ENCODE data around the gene LRRC3B. TPM values are rescaled to one million over a fixed set of nuclear protein-coding genes. Genes with fewer than 3 reads are reported as not detected.

LRRC3B gene
- total RNA-seq, 5 donors from 2014 or later (not counting 1 experiment from before 2014, with no cell fraction given) = not detected

- Mint-ChIP-seq H3K27ac (no peak overlapping the region), H3K4me1 (no peaks in the 10 kb centered on the region), H3K9me3 (no peaks in the 10 kb centered on the region), H3K27me3 (peaks cover 31 to 42% of the 10 kb centered on the region in 2 donors), H3K4me3 (no peak overlapping the region), H3K36me3 (no peaks in the 10 kb centered on the region)
- no peaks in the 10 kb centered on the region for H3K9me3 ChIP-seq
- POLR2A ChIA-PET = no interaction called here
- H3K27me3 ChIP-seq (replicated peaks in 1 of 2; ENCODE audit: control insufficient read depth in 2 of 2, extremely low read depth in 1 of 2, insufficient read depth in 2 of 2, low read length in 1 of 2) = peaks cover 16 to 34% of the 10 kb centered on the region in 2 experiments
- H3K4me1 ChIP-seq (ENCODE audit: control insufficient read depth in 1 of 2, extremely low read depth in 1 of 2, insufficient read depth in 2 of 2, low read length in 2 of 2) = no peaks in the 10 kb centered on the region
- no peaks in the 10 kb centered on the region for H3K36me3 ChIP-seq (ENCODE audit: control insufficient read depth in 2 of 2, extremely low read depth in 1 of 2, insufficient read depth in 1 of 2, low read length in 1 of 2)
- no peak overlapping the region for H3K27ac ChIP-seq (ENCODE audit: low read length)
- no peak for ATAC-seq (replicated peaks in 1 of 4)
- DNase-seq = no peak
- CTCF ChIA-PET = no interaction called here
- H3K4me3 ChIP-seq (ENCODE audit: control insufficient read depth in 1 of 2, extremely low read depth in 1 of 2, low read length in 1 of 2) = no peak overlapping the region
Measured at GRCh38 chr3:26621176-26621575, 1.4 kb upstream of the LRRC3B start.

GRCh38 chr3:26621906-26622620, 509 bp upstream of the LRRC3B start:
- Histone ChIP-seq H3K4me3 (ENCODE audit: control insufficient read depth in 1 of 2, extremely low read depth in 1 of 2, low read length in 1 of 2) (no peak overlapping the region), H3K36me3 (ENCODE audit: control insufficient read depth in 2 of 2, extremely low read depth in 1 of 2, insufficient read depth in 1 of 2, low read length in 1 of 2) (no peaks in the 10 kb centered on the region), H3K27ac (ENCODE audit: low read length) (no peak overlapping the region), H3K27me3 (replicated peaks in 1 of 2; ENCODE audit: control insufficient read depth in 2 of 2, extremely low read depth in 1 of 2, insufficient read depth in 2 of 2, low read length in 1 of 2) (peaks cover 16 to 34% of the 10 kb centered on the region in 2 experiments), H3K9me3 (no peaks in the 10 kb centered on the region), H3K4me1 (ENCODE audit: control insufficient read depth in 1 of 2, extremely low read depth in 1 of 2, insufficient read depth in 2 of 2, low read length in 2 of 2) (no peaks in the 10 kb centered on the region)
- Mint-ChIP-seq H3K36me3 (no peaks in the 10 kb centered on the region), H3K4me1 (no peaks in the 10 kb centered on the region), H3K27ac (no peak overlapping the region), H3K9me3 (no peaks in the 10 kb centered on the region), H3K27me3 (peaks cover 32 to 42% of the 10 kb centered on the region in 2 donors), H3K4me3 (no peak overlapping the region)
- ChIA-PET CTCF (no interaction called here), POLR2A (no interaction called here)
- no peak for ATAC-seq (replicated peaks in 1 of 4)
- 7% methylated on average over 7 of the region's 25 CpGs for WGBS (ENCODE audit: insufficient coverage)
- no peak for DNase-seq

GRCh38 chr3:26623419-26624208, 1.0 kb downstream of the LRRC3B start:
- Mint-ChIP-seq H3K27ac (no peak overlapping the region), H3K27me3 (peaks cover 37 to 42% of the 10 kb centered on the region in 2 donors), H3K4me1 (no peaks in the 10 kb centered on the region), H3K4me3 (no peak overlapping the region), H3K9me3 (no peaks in the 10 kb centered on the region), H3K36me3 (no peaks in the 10 kb centered on the region)
- ChIA-PET CTCF (no interaction called here), POLR2A (no interaction called here)
- 4% methylated on average over 21 of the region's 33 CpGs for WGBS (ENCODE audit: insufficient coverage)
- H3K27ac ChIP-seq (ENCODE audit: low read length) = no peak overlapping the region
- no peak for ATAC-seq (replicated peaks in 1 of 4)
- H3K27me3 ChIP-seq (replicated peaks in 1 of 2; ENCODE audit: control insufficient read depth in 2 of 2, extremely low read depth in 1 of 2, insufficient read depth in 2 of 2, low read length in 1 of 2) = peaks cover 16 to 34% of the 10 kb centered on the region in 2 experiments
- H3K4me3 ChIP-seq (ENCODE audit: control insufficient read depth in 1 of 2, extremely low read depth in 1 of 2, low read length in 1 of 2) = no peak overlapping the region
- no peak for DNase-seq
- H3K36me3 ChIP-seq (ENCODE audit: control insufficient read depth in 2 of 2, extremely low read depth in 1 of 2, insufficient read depth in 1 of 2, low read length in 1 of 2) = no peaks in the 10 kb centered on the region
- H3K4me1 ChIP-seq (ENCODE audit: control insufficient read depth in 1 of 2, extremely low read depth in 1 of 2, insufficient read depth in 2 of 2, low read length in 2 of 2) = no peaks in the 10 kb centered on the region
- H3K9me3 ChIP-seq = no peaks in the 10 kb centered on the region

DNA sequence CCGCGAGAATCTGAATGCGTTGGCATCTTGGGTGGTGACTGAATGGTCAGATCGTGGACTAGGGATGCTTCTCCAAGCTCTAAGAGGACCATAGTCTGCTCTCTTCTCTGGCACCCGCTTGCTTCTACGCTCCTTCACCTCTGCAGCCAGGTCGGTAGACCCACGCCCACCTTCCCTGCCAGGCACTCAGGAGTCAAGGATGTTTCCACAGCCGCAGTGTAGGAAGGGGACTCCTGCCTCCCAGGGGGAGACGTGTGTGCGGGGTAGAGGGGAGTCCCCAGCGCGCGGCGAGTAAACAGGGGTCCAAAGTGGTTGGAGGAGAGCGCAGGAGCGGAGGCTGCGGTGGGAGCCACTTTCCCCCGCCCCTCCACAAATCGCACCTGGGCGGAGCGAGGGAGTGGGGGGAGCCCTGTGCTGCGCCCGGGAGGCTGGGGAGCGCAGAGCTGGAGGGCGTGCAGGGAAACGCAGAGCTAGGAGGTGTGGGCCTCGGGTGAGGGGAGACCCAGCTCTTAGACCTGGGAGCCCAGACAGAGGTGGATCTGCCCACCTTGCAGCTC, 1.7 kb downstream of the LRRC3B start:
- H3K9me3 Mint-ChIP-seq = no peaks in the 10 kb centered on the region
- ATAC-seq (replicated peaks in 1 of 4) = no peak
- POLR2A ChIA-PET = no interaction called here
- no peak overlapping the region for H3K27ac Mint-ChIP-seq
- Histone ChIP-seq H3K4me1 (ENCODE audit: control insufficient read depth in 1 of 2, extremely low read depth in 1 of 2, insufficient read depth in 2 of 2, low read length in 2 of 2) (no peaks in the 10 kb centered on the region), H3K27me3 (replicated peaks in 1 of 2; ENCODE audit: control insufficient read depth in 2 of 2, extremely low read depth in 1 of 2, insufficient read depth in 2 of 2, low read length in 1 of 2) (peaks cover 16 to 34% of the 10 kb centered on the region in 2 experiments), H3K4me3 (ENCODE audit: control insufficient read depth in 1 of 2, extremely low read depth in 1 of 2, low read length in 1 of 2) (no peak overlapping the region), H3K27ac (ENCODE audit: low read length) (no peak overlapping the region), H3K36me3 (ENCODE audit: control insufficient read depth in 2 of 2, extremely low read depth in 1 of 2, insufficient read depth in 1 of 2, low read length in 1 of 2) (no peaks in the 10 kb centered on the region), H3K9me3 (no peaks in the 10 kb centered on the region)
- no peak for DNase-seq
- CTCF ChIA-PET = no interaction called here
- no peaks in the 10 kb centered on the region for H3K4me1 Mint-ChIP-seq
- no peak overlapping the region for H3K4me3 Mint-ChIP-seq
- peaks cover 37 to 42% of the 10 kb centered on the region in 2 donors for H3K27me3 Mint-ChIP-seq
- H3K36me3 Mint-ChIP-seq = no peaks in the 10 kb centered on the region
- WGBS (ENCODE audit: insufficient coverage) = 12% methylated on average over 10 of the region's 28 CpGs

DNA sequence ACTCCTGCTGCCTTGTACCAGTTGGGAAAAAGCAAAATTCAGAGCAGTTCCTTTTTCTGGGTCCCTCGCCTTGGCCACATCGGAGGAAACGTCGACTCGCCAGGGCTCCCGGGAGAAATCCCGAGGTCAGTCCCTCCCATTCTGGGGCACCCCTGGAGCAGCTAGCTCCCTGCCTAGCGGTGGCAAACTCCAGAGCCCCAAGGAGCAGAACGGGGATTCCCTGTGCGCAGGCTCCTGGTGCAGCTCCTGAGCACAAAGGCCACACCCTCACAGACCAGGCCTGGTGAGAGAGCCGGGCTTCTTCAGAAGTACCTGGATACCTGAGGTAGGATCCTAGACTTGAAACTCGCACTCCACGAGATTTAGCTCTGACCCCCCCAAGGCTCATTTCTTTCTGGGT, 2.6 kb downstream of the LRRC3B start:
- Histone ChIP-seq H3K4me3 (ENCODE audit: control insufficient read depth in 1 of 2, extremely low read depth in 1 of 2, low read length in 1 of 2) (no peak overlapping the region), H3K27ac (ENCODE audit: low read length) (no peak overlapping the region), H3K36me3 (ENCODE audit: control insufficient read depth in 2 of 2, extremely low read depth in 1 of 2, insufficient read depth in 1 of 2, low read length in 1 of 2) (no peaks in the 10 kb centered on the region), H3K27me3 (replicated peaks in 1 of 2; ENCODE audit: control insufficient read depth in 2 of 2, extremely low read depth in 1 of 2, insufficient read depth in 2 of 2, low read length in 1 of 2) (peaks cover 16 to 34% of the 10 kb centered on the region in 2 experiments), H3K4me1 (ENCODE audit: control insufficient read depth in 1 of 2, extremely low read depth in 1 of 2, insufficient read depth in 2 of 2, low read length in 2 of 2) (no peaks in the 10 kb centered on the region), H3K9me3 (no peaks in the 10 kb centered on the region)
- Mint-ChIP-seq H3K27me3 (peaks cover 37 to 42% of the 10 kb centered on the region in 2 donors), H3K27ac (no peak overlapping the region), H3K9me3 (no peaks in the 10 kb centered on the region), H3K36me3 (no peaks in the 10 kb centered on the region), H3K4me1 (no peaks in the 10 kb centered on the region), H3K4me3 (no peak overlapping the region)
- ChIA-PET POLR2A (no interaction called here), CTCF (no interaction called here)
- no peak for DNase-seq
- WGBS (ENCODE audit: insufficient coverage) = 46% methylated on average over 13 of the region's 13 CpGs
- ATAC-seq (replicated peaks in 1 of 4) = no peak

GRCh38 chr3:26627080-26627479, 4.5 kb downstream of the LRRC3B start:
- H3K9me3 ChIP-seq = no peaks in the 10 kb centered on the region
- no peak overlapping the region for H3K4me3 ChIP-seq (ENCODE audit: control insufficient read depth in 1 of 2, extremely low read depth in 1 of 2, low read length in 1 of 2)
- ATAC-seq (replicated peaks in 1 of 4) (no peak), DNase-seq (no peak)
- CTCF ChIA-PET = no interaction called here
- 86% methylated on average over 1 of the region's 4 CpGs for WGBS (ENCODE audit: insufficient coverage)
- peaks cover 13 to 32% of the 10 kb centered on the region in 2 experiments for H3K27me3 ChIP-seq (replicated peaks in 1 of 2; ENCODE audit: control insufficient read depth in 2 of 2, extremely low read depth in 1 of 2, insufficient read depth in 2 of 2, low read length in 1 of 2)
- peaks cover 24 to 30% of the 10 kb centered on the region in 2 donors for H3K27me3 Mint-ChIP-seq
- no peak overlapping the region for H3K4me3 Mint-ChIP-seq
- no peaks in the 10 kb centered on the region for H3K36me3 Mint-ChIP-seq
- no peak overlapping the region for H3K27ac Mint-ChIP-seq
- POLR2A ChIA-PET = no interaction called here
- H3K9me3 Mint-ChIP-seq = no peaks in the 10 kb centered on the region
- H3K4me1 ChIP-seq (ENCODE audit: control insufficient read depth in 1 of 2, extremely low read depth in 1 of 2, insufficient read depth in 2 of 2, low read length in 2 of 2) = no peaks in the 10 kb centered on the region
- H3K36me3 ChIP-seq (ENCODE audit: control insufficient read depth in 2 of 2, extremely low read depth in 1 of 2, insufficient read depth in 1 of 2, low read length in 1 of 2) = no peaks in the 10 kb centered on the region
- no peaks in the 10 kb centered on the region for H3K4me1 Mint-ChIP-seq
- no peak overlapping the region for H3K27ac ChIP-seq (ENCODE audit: low read length)

Measured in T-cell (primary cell).